GM12874 (cell line): ENCODE results near the gene C1RL.

Experiments
- CTCF ChIP-seq: IDR thresholded peaks from 2 replicates; pipeline ENCODE4 v1.5.1; 2011; ENCODE audit warnings: low read depth, mild to moderate bottlenecking, control low read depth, low read length, moderate library complexity; ENCODE audit not compliant: insufficient read depth

Gene C1RL

DNA sequence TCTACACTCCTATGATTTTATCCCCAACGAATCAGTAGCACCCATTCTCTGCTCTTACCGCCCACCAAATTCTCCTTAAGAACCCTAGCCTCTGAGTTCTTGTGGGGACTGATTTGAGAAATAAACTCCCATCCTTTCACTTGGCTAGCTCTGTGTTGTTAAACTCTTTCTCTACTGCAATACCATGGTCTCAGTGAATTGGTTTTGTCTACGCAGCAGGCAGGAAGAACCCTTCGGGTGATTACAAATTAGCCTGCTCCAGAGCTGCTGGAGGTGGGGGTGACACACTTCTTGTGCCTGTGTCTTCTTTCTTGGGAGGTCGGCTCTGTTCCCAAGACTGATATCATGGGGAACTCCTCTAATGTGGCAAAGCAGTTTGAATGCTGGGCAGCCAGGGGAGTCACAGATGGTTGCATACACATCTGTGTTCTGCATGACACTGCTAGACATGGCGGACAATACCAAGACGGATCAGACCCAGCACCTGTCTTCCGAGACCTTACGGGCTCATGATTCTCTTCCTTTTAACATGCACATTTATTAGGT is 50.1 kb downstream of the C1RL start:
- TF ChIP-seq CTCF, result no peak

DNA sequence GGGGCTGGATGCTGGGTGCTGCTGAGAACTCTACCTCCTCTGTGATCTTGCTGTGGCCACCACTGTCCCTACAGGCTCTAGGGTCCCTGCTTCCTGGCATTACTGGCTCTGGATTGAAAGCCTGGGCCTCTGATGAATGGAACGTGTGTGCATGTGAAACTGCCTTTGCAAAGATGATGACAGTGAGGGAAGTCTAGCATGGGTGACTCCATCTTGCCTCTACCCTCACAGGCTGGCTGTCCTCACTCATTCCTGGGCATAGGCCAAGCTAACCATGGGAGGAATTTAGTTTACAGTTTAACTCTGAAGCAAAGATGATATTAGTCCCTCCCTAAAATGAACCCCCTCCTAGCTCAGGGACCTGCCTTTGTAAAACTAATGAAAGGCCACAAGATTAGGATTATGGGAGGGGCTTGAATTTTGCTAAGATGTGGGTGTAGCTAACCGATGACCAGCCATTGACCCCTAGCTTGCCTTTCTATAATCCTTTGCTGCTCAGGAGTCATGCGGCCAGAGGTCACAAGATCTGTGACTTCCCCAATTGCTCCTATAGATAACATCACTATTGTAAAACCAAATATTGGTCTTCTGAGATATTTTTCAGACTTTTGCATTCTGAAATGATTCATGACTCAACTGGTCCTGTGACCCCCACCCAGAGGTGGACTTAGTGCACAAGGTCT is 50.7 kb downstream of the C1RL start:
- TF ChIP-seq CTCF, result no peak

DNA sequence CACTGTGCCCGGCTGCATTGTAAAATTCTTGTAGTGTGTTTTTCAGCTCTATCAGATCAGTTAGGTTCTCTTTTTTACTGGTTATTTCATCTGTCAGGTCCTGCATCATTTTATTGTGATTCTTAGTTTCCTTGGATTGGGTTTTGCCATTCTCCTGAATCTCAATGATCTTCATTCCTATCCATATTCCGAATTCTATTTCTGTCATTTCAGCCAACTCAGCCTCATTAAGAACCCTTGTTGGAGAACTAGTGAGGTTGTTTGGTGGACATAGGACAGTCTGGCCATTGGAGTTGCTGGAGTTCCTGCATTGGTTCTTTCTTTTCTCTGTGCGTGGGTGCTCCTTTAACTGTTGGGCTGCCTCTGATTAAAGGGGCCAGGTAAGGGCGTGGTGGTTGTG is 54.1 kb downstream of the C1RL start:
- TF ChIP-seq CTCF, result no peak

GRCh38 chr12:7047306-7047705 is 61.7 kb downstream of the C1RL start:
- no peak for TF ChIP-seq CTCF

DNA sequence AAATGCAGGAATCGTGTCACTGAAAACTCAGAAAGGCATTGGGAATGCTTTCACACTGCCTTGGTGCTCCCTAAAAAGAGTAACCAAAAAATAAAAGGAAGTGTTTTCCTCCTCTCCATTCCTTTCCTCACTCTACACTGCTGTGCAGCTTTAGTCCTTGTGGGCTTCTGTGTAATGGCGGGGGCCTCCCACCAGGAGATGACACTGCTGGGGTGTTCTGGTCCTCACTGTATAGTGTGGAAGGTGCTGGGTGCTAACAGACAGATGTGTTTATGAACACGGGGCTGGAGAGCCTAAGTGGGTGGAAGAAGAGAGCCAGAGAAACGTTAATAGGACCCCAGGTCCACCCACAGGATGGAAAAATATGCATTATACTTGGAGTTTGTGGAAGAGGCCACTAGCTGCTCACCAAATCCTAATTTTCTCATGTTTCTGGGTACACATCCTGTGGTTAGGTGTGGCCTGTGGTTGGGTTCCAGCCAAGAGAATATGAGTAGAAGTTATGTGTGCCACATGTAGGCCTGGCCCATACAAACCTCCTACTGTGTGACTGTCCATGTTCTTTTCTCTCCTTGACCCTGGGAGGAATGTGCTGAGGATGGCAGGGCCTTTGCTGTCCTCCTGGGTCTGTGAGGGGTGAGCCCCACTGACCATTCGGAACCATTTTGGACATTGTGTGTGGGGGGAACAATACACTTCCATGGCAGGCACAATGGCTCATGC is 62.5 kb downstream of the C1RL start:
- no peak for TF ChIP-seq CTCF

DNA sequence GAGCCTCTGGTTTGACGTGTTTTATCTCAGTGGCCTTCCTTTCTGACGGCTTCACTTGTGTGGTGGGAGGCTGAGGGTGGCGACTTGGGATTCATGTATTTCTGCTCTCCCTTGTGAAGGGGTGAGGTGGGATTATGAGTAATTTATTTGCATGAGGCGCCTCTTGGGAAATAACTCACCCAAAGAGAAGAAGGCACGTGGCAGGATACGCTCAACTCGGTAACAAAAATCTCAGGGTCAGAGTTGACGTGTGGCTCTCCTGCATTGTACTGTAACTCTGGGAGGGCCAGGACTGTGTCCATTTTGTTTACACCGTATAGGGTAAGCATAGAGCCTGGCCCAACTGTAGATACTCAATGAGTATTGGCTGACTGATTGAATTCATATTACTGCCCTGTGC is 63.1 kb downstream of the C1RL start:
- TF ChIP-seq CTCF, result no peak
